ENCODE measurements around the gene DDX51.

GRCh38 chr12:132173135-132174014 is 29.3 kb upstream of the DDX51 start:
- TF ChIP-seq CTCF (IDR thresholded peaks at IDR 0.05; ENCODE audit: low read depth, low read length, missing input control) (no peak), EGR1 (IDR thresholded peaks at IDR 0.05; ENCODE audit: low read depth in 2 of 2) (no peak), RXRA (IDR thresholded peaks at IDR 0.05) (no peak), TAF1 (conservative IDR thresholded peaks at IDR 0.05) (no peak), SP1 (IDR thresholded peaks at IDR 0.05) (no peak), JUND (IDR thresholded peaks at IDR 0.05) (no peak), GABPA (IDR thresholded peaks at IDR 0.05 in 1 of 2, conservative IDR thresholded peaks at IDR 0.05 in 1 of 2) (no peak)
- TF ChIP-seq, protein P1, sequence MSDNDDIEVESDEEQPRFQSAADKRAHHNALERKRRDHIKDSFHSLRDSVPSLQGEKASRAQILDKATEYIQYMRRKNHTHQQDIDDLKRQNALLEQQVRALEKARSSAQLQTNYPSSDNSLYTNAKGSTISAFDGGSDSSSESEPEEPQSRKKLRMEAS (IDR thresholded peaks at IDR 0.05) = no peak
- TF ChIP-seq, protein P2, sequence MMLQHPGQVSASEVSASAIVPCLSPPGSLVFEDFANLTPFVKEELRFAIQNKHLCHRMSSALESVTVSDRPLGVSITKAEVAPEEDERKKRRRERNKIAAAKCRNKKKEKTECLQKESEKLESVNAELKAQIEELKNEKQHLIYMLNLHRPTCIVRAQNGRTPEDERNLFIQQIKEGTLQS (IDR thresholded peaks at IDR 0.05) = no peak
- TF ChIP-seq, protein P3, sequence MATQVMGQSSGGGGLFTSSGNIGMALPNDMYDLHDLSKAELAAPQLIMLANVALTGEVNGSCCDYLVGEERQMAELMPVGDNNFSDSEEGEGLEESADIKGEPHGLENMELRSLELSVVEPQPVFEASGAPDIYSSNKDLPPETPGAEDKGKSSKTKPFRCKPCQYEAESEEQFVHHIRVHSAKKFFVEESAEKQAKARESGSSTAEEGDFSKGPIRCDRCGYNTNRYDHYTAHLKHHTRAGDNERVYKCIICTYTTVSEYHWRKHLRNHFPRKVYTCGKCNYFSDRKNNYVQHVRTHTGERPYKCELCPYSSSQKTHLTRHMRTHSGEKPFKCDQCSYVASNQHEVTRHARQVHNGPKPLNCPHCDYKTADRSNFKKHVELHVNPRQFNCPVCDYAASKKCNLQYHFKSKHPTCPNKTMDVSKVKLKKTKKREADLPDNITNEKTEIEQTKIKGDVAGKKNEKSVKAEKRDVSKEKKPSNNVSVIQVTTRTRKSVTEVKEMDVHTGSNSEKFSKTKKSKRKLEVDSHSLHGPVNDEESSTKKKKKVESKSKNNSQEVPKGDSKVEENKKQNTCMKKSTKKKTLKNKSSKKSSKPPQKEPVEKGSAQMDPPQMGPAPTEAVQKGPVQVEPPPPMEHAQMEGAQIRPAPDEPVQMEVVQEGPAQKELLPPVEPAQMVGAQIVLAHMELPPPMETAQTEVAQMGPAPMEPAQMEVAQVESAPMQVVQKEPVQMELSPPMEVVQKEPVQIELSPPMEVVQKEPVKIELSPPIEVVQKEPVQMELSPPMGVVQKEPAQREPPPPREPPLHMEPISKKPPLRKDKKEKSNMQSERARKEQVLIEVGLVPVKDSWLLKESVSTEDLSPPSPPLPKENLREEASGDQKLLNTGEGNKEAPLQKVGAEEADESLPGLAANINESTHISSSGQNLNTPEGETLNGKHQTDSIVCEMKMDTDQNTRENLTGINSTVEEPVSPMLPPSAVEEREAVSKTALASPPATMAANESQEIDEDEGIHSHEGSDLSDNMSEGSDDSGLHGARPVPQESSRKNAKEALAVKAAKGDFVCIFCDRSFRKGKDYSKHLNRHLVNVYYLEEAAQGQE (IDR thresholded peaks at IDR 0.05) = no peak
- TF ChIP-seq, protein P4, sequence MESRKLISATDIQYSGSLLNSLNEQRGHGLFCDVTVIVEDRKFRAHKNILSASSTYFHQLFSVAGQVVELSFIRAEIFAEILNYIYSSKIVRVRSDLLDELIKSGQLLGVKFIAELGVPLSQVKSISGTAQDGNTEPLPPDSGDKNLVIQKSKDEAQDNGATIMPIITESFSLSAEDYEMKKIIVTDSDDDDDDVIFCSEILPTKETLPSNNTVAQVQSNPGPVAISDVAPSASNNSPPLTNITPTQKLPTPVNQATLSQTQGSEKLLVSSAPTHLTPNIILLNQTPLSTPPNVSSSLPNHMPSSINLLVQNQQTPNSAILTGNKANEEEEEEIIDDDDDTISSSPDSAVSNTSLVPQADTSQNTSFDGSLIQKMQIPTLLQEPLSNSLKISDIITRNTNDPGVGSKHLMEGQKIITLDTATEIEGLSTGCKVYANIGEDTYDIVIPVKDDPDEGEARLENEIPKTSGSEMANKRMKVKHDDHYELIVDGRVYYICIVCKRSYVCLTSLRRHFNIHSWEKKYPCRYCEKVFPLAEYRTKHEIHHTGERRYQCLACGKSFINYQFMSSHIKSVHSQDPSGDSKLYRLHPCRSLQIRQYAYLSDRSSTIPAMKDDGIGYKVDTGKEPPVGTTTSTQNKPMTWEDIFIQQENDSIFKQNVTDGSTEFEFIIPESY (IDR thresholded peaks at IDR 0.05) = no peak

All from liver (tissue), 3 donors.